IMR-90 (cell line): Measurements from ENCODE around the gene C5orf58. TPM values are rescaled to one million over a fixed set of nuclear protein-coding genes. Genes with fewer than 3 reads are reported as not detected.

Experiments
- ATAC-seq: fragments of 200-7000 bp; cut with Tn5 transposase; 2 replicates; pipeline ENCODE4 v1.9.1; 2020; ENCODE audit warnings: low read depth, mild to moderate bottlenecking, moderate library complexity
- BruUV-seq: library from RNA; stranded (reverse); fragments of 400-500 nt; replicated peaks from 2 replicates; lab custom pipeline; 2021; lab: Mats Ljungman, UMichigan
- CTCF ChIA-PET: fragments of 300-600 bp; formaldehyde crosslinking; extraction: SDS; loops from one replicate; lab custom pipeline; 2021; ENCODE audit warnings: antibody characterized with exemption; lab: Yijun Ruan, JAX
- POLR2A ChIA-PET: fragments of 300-600 bp; sonication (Branson Sonifier 250); formaldehyde crosslinking; loops from one replicate; lab custom pipeline; 2022; ENCODE audit warnings: antibody characterized with exemption; ENCODE audit not compliant: unreplicated experiment; lab: Charles Lee
- DNase-seq: peaks from one replicate; pipeline ENCODE4 v3.0.0; 2013
- H2AFZ ChIP-seq: replicated peaks from 2 replicates; pipeline ENCODE3; 2013; ENCODE audit warnings: low read length, mild to moderate bottlenecking; ENCODE audit not compliant: poor library complexity
- H2AK5ac ChIP-seq: 2 replicates; pipeline ENCODE4 v1.6.1; 2013; ENCODE audit warnings: low read depth, low read length, inconsistent platforms
- H2AK9ac ChIP-seq: replicated peaks from 2 replicates; pipeline ENCODE3; 2013; ENCODE audit warnings: mild to moderate bottlenecking, low read depth, low read length, moderate library complexity; ENCODE audit not compliant: poor library complexity
- H2BK120ac ChIP-seq: 2 replicates; pipeline ENCODE4 v1.6.1; 2013; ENCODE audit warnings: low read depth, low read length, inconsistent platforms
- H2BK15ac ChIP-seq: 3 replicates; pipeline ENCODE4 v1.6.1; 2013; ENCODE audit warnings: low read depth, low read length, inconsistent platforms
- H2BK20ac ChIP-seq: 2 replicates; pipeline ENCODE4 v1.6.1; 2013; ENCODE audit warnings: low read depth, mild to moderate bottlenecking, inconsistent platforms, low read length, moderate library complexity
- H2BK5ac ChIP-seq: 2 replicates; pipeline ENCODE4 v1.6.1; 2013; ENCODE audit warnings: mild to moderate bottlenecking, low read depth, low read length, inconsistent platforms; ENCODE audit not compliant: poor library complexity, severe bottlenecking
- H3K14ac ChIP-seq: replicated peaks from 2 replicates; pipeline ENCODE4 v1.6.1; 2013; ENCODE audit warnings: low read depth, low read length, inconsistent platforms
- H3K18ac ChIP-seq: 2 replicates; pipeline ENCODE4 v1.6.1; 2013; ENCODE audit warnings: low read depth, low read length, control low read depth
- H3K23ac ChIP-seq: 2 replicates; pipeline ENCODE4 v1.6.1; 2013; ENCODE audit warnings: low read depth, low read length, inconsistent platforms
- H3K27ac ChIP-seq: 2 replicates; pipeline ENCODE4 v1.5.1; 2013; ENCODE audit warnings: mild to moderate bottlenecking, control low read depth, low read length; ENCODE audit not compliant: insufficient read depth
- H3K27me3 ChIP-seq: 2 replicates; pipeline ENCODE4 v1.6.1; 2013; ENCODE audit warnings: low read length; ENCODE audit not compliant: control insufficient read depth, insufficient read depth
- H3K36me3 ChIP-seq: 2 replicates; pipeline ENCODE4 v1.6.1; 2013; ENCODE audit warnings: low read length, mixed read lengths; ENCODE audit not compliant: control insufficient read depth, insufficient read depth
- H3K4ac ChIP-seq: 2 replicates; pipeline ENCODE4 v1.6.1; 2013; ENCODE audit warnings: low read depth, low read length, inconsistent platforms
- H3K4me1 ChIP-seq: 2 replicates; pipeline ENCODE4 v1.6.1; 2013; ENCODE audit warnings: low read length, mixed read lengths; ENCODE audit not compliant: control insufficient read depth, insufficient read depth
- H3K4me2 ChIP-seq: 2 replicates; pipeline ENCODE4 v1.6.1; 2013; ENCODE audit warnings: low read depth, mild to moderate bottlenecking, control low read depth, low read length, moderate library complexity
- H3K4me3 ChIP-seq: 2 replicates; pipeline ENCODE4 v1.5.1; 2013; ENCODE audit warnings: low read depth, mild to moderate bottlenecking, control low read depth, low read length, moderate library complexity; ENCODE audit not compliant: insufficient read depth
- H3K56ac ChIP-seq: 2 replicates; pipeline ENCODE4 v1.6.1; 2013; ENCODE audit warnings: low read length, inconsistent platforms; ENCODE audit not compliant: insufficient read depth; ENCODE audit errors: extremely low read depth
- H3K79me1 ChIP-seq, 2 experiments: 2 replicates each; pipeline ENCODE4 v1.6.1; 2013; ENCODE audit warnings: low read length in 2 of 2, inconsistent platforms in 1 of 2, low read depth in 1 of 2
- H3K9ac ChIP-seq: 2 replicates; pipeline ENCODE4 v1.6.1; 2013; ENCODE audit warnings: low read depth, low read length, control low read depth
- H3K9me1 ChIP-seq: 2 replicates; pipeline ENCODE4 v1.6.1; 2013; ENCODE audit warnings: low read length, inconsistent platforms; ENCODE audit not compliant: insufficient read depth
- H3K9me3 ChIP-seq: 2 replicates; pipeline ENCODE4 v1.6.1; 2013; ENCODE audit warnings: low read length; ENCODE audit not compliant: control insufficient read depth, insufficient read depth
- H4K20me1 ChIP-seq: 2 replicates; pipeline ENCODE4 v1.6.1; 2013; ENCODE audit warnings: low read length, inconsistent platforms; ENCODE audit not compliant: insufficient read depth
- H4K5ac ChIP-seq: 2 replicates; pipeline ENCODE4 v1.6.1; 2013; ENCODE audit warnings: mild to moderate bottlenecking, low read depth, low read length, control low read depth
- H4K8ac ChIP-seq, 2 experiments: 2 replicates each; pipeline ENCODE4 v1.6.1; 2013; ENCODE audit warnings: low read depth in 2 of 2, low read length in 2 of 2, control low read depth in 1 of 2, inconsistent platforms in 1 of 2
- H4K91ac ChIP-seq: 2 replicates; pipeline ENCODE4 v1.6.1; 2013; ENCODE audit warnings: low read depth, low read length, inconsistent platforms; ENCODE audit not compliant: insufficient read depth
- BHLHE40 ChIP-seq: fragments of 150-350 bp; IDR thresholded peaks from 2 replicates; pipeline ENCODE4 v1.6.1; 2016; ENCODE audit warnings: mild to moderate bottlenecking, low read depth, low read length
- CEBPB ChIP-seq: IDR thresholded peaks from 2 replicates; pipeline ENCODE4 v1.6.1; 2012; ENCODE audit warnings: low read depth, low read length, improper control_type of control experiment
- ELK1 ChIP-seq: fragments of 150-350 bp; IDR thresholded peaks from 2 replicates; pipeline ENCODE4 v1.6.1; 2016; ENCODE audit warnings: low read depth, mild to moderate bottlenecking, low read length, moderate library complexity, borderline replicate concordance
- FOS ChIP-seq: fragments of 150-350 bp; IDR thresholded peaks from 2 replicates; pipeline ENCODE4 v1.6.1; 2016; ENCODE audit warnings: low read depth, low read length
- MXI1 ChIP-seq: IDR thresholded peaks from 2 replicates; pipeline ENCODE4 v1.6.1; 2012; ENCODE audit warnings: low read depth, mild to moderate bottlenecking, low read length, moderate library complexity, borderline replicate concordance
- POLR2A ChIP-seq: IDR thresholded peaks from 2 replicates; pipeline ENCODE4 v1.6.1; 2012; ENCODE audit warnings: mild to moderate bottlenecking, low read depth, low read length
- RCOR1 ChIP-seq: IDR thresholded peaks from 2 replicates; pipeline ENCODE4 v1.6.1; 2012; ENCODE audit warnings: mild to moderate bottlenecking, low read length, improper control_type of control experiment; ENCODE audit not compliant: insufficient replicate concordance
- RFX5 ChIP-seq: IDR thresholded peaks from 2 replicates; pipeline ENCODE4 v1.8.0; 2012; ENCODE audit warnings: low read depth, mild to moderate bottlenecking, low read length, moderate library complexity
- WGBS, 2 experiments: methylation state at CpG; one replicate each; pipeline versions ENCODE4 v1.1.5 to v1.1.7; 2013; ENCODE audit warnings: missing lambda C conversion rate in 2 of 2; ENCODE audit not compliant: insufficient read length in 1 of 2; ENCODE audit errors: extremely low coverage in 2 of 2; 5-methylcytosine and 5-hydroxymethylcytosine counted together
- dilution Hi-C: fragments of 300-500 bp; cut with HindIII; formaldehyde crosslinking; loops from one replicate; pipeline ENCODE4 v1.14.3; 2018; ENCODE audit warnings: low sequenced_read_pairs; ENCODE audit not compliant: unreplicated experiment
- in situ Hi-C: fragments of 300-500 bp; cut with MboI; formaldehyde crosslinking; loops from 3 replicates; pipeline ENCODE4 v1.14.3; 2019; ENCODE audit warnings: low sequenced_read_pairs, inconsistent platforms, mixed read lengths
- intact Hi-C: fragments of 100-400 bp; cut with micrococcal nuclease; formaldehyde crosslinking; loops from 2 replicates; pipeline ENCODE4 v1.10.0; 2022
- polyA plus RNA-seq, 3 experiments: library from polyadenylated mRNA; depleted of rRNA; stranded (reverse); fragments of >200 nt; gene quantifications; 2 replicates each; pipeline ENCODE4 v1.2.3, GENCODE V29; 2012; ENCODE audit warnings: low replicate concordance in 1 of 3
- total RNA-seq: library from RNA; depleted of rRNA; stranded (reverse); fragments of >200 nt; gene quantifications from 2 replicates; pipeline ENCODE4 v1.2.3, GENCODE V29; 2012

C5orf58 gene
- total and polyA plus RNA-seq, 2 of the 4 experiments (the other 2 are of a cell fraction): not detected

- H3K23ac ChIP-seq: no peak overlapping the region
- no peaks in the 10 kb centered on the region for H3K79me1 ChIP-seq
- no peak overlapping the region for H3K14ac ChIP-seq
- H3K9me1 ChIP-seq: no peaks in the 10 kb centered on the region
- H3K18ac ChIP-seq: no peak overlapping the region
- H2BK5ac ChIP-seq: no peak overlapping the region
- intact Hi-C loops: no loop called here
- in situ Hi-C loops: no loop called here
- no peak overlapping the region for H3K4me3 ChIP-seq
- H3K27me3 ChIP-seq: peaks cover 5% of the 10 kb centered on the region; the same call in 1 of the 2 replicates
- H4K8ac ChIP-seq: no peak overlapping the region
- no peak overlapping the region for H2BK20ac ChIP-seq
- no peak overlapping the region for H2AK9ac ChIP-seq
- DNase-seq: no peak
- no peak overlapping the region for H2BK120ac ChIP-seq
- no peak overlapping the region for H3K4me2 ChIP-seq
- no peak overlapping the region for H3K56ac ChIP-seq
- WGBS, 2 experiments: 51% methylated on average over 4 of the region's 12 CpGs; no CpG with 5 or more reads in 1 of the 2 experiments
- no peak overlapping the region for H2AK5ac ChIP-seq
- H3K36me3 ChIP-seq: no peaks in the 10 kb centered on the region
- dilution Hi-C loops: no loop called here
- no peak for TF ChIP-seq RFX5
- TF ChIP-seq RCOR1: no peak
- no peak for TF ChIP-seq CEBPB
- no peak for TF ChIP-seq FOS
- no peak for TF ChIP-seq MXI1
- TF ChIP-seq BHLHE40: no peak
- no peak for TF ChIP-seq ELK1
- no peak for TF ChIP-seq POLR2A
- no TSS peak for BruUV-seq
- H2AFZ ChIP-seq: no peak overlapping the region
- no peak overlapping the region for H2BK15ac ChIP-seq
- H3K9ac ChIP-seq: no peak overlapping the region
- H3K4ac ChIP-seq: no peak overlapping the region
- ChIA-PET POLR2A (no interaction called here), CTCF (no interaction called here)
- no peaks in the 10 kb centered on the region for H4K20me1 ChIP-seq
- ATAC-seq: no peak
- no peak overlapping the region for H4K5ac ChIP-seq
- no peaks in the 10 kb centered on the region for H3K9me3 ChIP-seq
- no peak overlapping the region for H4K91ac ChIP-seq
- H3K4me1 ChIP-seq: no peaks in the 10 kb centered on the region
- H3K27ac ChIP-seq: no peak overlapping the region
These were observed 40.0 kb upstream of the C5orf58 start for GRCh38 chr5:170192829-170193228.
